Muscle of back (tissue), 11 donors: ENCODE measurements around the gene PSMD2. TPM values are rescaled to one million over a fixed set of nuclear protein-coding genes. Genes with fewer than 3 reads are reported as not detected.

Experiments used
- DNase-seq, 3 donors: peaks; one replicate each; pipeline versions ENCODE4 v3.0.0 to v3.0.0-alpha.2; 2013
- polyA plus RNA-seq, 10 donors: library from polyadenylated mRNA; unstranded; fragments of 120-200 nt; gene quantifications; one replicate each; pipeline ENCODE4 v1.2.1, GENCODE V29; 2013; ENCODE audit not compliant: insufficient read length in 10 of 10

Gene PSMD2
- polyA plus RNA-seq, 10 donors, result 149 to 175 (median 165) TPM

DNA sequence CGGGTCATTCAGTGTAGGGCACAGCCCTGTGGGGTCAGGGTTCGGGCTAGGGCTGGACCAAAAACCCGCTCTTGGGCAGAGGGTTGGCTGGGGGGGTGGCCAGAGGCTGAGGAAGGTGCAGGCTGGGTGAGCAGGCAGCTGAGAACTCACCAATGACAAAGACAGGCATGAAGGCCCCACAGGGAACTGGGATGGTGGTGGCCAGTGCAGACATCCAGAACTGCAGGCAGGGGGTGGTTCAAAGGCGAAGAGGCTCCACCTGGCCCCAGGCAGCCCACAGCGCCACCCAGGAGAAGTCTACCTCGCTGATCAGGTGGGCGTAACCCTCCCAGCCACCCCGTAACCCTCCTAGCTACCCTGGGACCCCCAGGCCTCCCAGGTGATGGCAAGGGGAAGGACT, 55.7 kb downstream of the PSMD2 start:
- no peak for DNase-seq

DNA sequence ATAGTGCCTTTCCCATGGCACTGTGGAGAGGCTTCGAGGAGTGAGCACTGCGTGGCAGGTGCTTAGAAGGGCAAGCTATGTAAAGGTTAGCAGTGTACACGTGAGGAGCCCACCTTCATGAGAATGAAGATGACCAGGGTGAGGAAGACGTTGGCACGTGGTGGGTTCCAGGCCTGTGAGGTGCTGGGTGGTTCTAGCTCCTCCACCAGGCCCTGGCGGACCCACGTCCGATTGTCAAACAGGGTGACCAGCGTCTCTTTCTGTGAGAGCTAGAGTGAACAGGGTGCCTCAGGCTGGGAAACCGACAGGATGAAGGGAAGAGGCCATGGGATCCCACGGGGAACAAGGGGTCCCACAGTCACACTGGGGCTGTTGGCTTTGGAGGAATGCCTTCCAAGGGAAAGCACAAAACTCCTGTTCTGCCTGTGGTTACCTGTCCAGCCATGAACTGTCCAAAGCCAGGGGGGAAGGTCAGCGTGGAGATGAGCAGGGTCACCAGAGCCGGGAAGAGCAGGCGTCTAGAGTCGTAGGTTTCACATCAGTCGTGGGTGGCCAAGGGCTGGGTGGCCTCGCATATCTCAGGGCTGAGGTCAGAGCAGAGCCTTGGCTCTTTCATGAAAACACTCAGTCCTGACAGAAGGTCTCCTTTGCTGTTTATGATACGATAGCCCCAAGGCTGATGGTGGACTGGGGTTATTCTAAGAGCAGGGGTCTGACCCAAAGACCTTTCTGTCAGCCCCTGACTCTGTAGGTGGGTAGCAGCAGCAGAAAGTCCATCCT, 56.4 kb downstream of the PSMD2 start:
- DNase-seq, result no peak

DNA sequence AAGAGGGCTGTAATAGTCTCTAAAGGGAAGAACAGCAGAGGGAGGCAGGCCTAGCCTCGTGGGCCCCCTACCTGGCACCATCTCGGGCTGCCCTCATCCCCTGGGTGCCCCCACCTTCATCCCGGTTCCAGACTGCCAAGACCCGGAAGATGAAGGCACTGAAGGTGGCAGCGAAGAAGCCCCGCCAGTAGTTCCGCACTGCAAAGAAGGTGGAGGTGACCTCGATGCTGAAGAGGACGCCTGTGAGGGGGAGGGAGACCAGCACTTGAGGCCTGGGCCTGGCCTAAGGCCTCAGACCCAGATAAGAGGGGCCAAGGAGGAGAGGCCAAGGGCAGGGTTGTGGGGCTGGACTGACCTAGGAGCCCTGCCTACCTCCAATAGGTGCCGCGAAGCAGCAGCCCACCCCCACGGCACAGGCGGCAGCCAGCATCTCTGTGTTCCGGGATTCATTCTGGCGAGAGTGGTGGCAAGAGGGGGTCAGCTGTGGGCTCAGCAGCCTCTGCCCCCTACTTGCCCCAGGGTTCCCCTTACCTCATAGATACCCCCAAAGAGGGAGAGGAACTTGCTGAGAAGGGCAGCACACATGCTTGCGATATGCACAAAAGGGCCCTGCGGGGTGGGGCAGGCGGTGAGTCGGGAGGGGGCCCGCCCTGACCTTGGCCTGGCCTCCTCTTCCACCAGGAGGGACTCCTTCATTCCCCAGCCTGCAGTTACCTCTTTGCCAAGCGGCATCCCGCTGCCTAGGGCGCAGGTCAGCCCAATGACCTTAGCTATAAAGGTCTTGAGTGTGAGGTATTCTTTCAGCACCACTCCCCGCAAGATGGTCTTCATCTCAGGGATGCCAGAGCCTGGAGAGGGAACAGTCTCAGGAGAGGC, 58.4 kb downstream of the PSMD2 start:
- no peak for DNase-seq

DNA sequence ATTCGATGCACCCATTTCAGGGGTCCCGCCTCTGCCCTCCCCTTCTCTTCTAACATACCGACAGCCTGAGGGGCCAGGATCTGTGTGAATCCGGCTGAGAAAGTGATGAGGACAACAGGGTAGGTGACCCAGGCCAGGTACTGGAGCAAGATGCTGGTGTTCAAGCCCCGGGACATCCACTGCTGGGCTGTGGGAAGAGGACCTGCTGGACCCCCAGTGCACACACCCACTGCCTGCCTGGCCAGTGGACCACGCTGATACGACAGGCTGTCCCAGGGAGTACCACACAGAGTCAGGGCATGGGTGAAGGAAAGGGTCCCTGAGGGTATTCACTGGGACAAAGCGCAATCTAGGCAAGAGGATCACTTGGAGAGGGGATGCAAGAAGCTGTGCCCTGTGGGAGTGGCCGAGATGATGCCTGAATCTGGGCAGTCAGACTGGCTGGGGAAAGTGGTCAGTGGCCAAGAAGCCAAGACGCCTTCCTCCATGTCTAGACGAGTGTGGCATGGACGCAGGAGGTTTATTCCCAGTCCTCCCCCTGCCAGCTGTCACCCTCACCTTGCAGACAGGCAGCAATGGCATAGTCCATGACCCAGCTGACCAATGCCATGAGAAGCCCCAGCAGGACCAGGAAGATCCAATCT, 59.2 kb downstream of the PSMD2 start:
- no peak for DNase-seq

Other genes starting within 250 kb of the PSMD2 start
- gene HTR3C, start 246.2 kb upstream of the PSMD2 start, polyA plus RNA-seq, result not detected
- not detected for gene HTR3E, start 202.2 kb upstream of the PSMD2 start, polyA plus RNA-seq
- 10 to 100 TPM; 30.4 to 42.6 (median 35.5) TPM for gene EIF2B5, start 163.9 kb upstream of the PSMD2 start, polyA plus RNA-seq
- gene DVL3, start 143.9 kb upstream of the PSMD2 start, polyA plus RNA-seq, result 10 to 100 TPM; 67.8 to 98.1 (median 76.6) TPM
- gene AP2M1, start 124.4 kb upstream of the PSMD2 start, polyA plus RNA-seq, result 100 to 1,000 TPM; 185 to 233 (median 199) TPM
- gene ABCF3, start 113.0 kb upstream of the PSMD2 start, polyA plus RNA-seq, result 10 to 100 TPM; 38.3 to 52.9 (median 44.8) TPM
- under 1 TPM in 9 of 10 donors, not detected in 1; 0.24 to 0.84 (median 0.48) TPM for gene VWA5B2, start 69.7 kb upstream of the PSMD2 start, polyA plus RNA-seq
- 10 to 100 TPM; 19.3 to 25.0 (median 21.2) TPM for gene ALG3, start 50.3 kb upstream of the PSMD2 start, polyA plus RNA-seq
- gene EEF1AKMT4, start 49.6 kb upstream of the PSMD2 start, polyA plus RNA-seq, result 1 to 10 TPM in 8 of 10 donors, under 1 TPM in 2; 0.67 to 2.3 (median 1.5) TPM
- gene CAMK2N2, start 37.7 kb upstream of the PSMD2 start, polyA plus RNA-seq, result under 1 TPM in 4 of 10 donors, not detected in 6; 0.10 to 0.22 (median 0.13) TPM
- gene ECE2, start 23.2 kb upstream of the PSMD2 start, polyA plus RNA-seq, result under 1 TPM in 1 of 10 donors, not detected in 9; 0.16 TPM
- 100 to 1,000 TPM; 155 to 234 (median 181) TPM for gene EIF4G1, start 15.4 kb downstream of the PSMD2 start, polyA plus RNA-seq
- 10 to 100 TPM in 7 of 10 donors, 1 to 10 TPM in 3; 8.4 to 13.3 (median 10.7) TPM for gene FAM131A, start 38.4 kb downstream of the PSMD2 start, polyA plus RNA-seq
- 1 to 10 TPM; 2.4 to 5.9 (median 3.2) TPM for gene CLCN2, start 62.4 kb downstream of the PSMD2 start, polyA plus RNA-seq
- gene POLR2H, start 62.5 kb downstream of the PSMD2 start, polyA plus RNA-seq, result 10 to 100 TPM; 40.0 to 61.4 (median 43.8) TPM
- gene THPO, start 79.0 kb downstream of the PSMD2 start, polyA plus RNA-seq, result 1 to 10 TPM; 1.1 to 2.1 (median 1.6) TPM
- gene CHRD, start 80.8 kb downstream of the PSMD2 start, polyA plus RNA-seq, result 10 to 100 TPM; 15.8 to 21.5 (median 17.4) TPM